Right lobe of liver (tissue), 6 donors: Measurements from ENCODE around the gene OSBPL9. TPM values are rescaled to one million over a fixed set of nuclear protein-coding genes. Genes with fewer than 3 reads are reported as not detected.

Experiments
- ATAC-seq, 4 donors: fragments of 200-7000 bp; cut with Tn5 transposase; one replicate each; pipeline ENCODE4 v1.9.1; 2020; ENCODE audit warnings: mild to moderate bottlenecking in 4 of 4, moderate library complexity in 4 of 4
- DNase-seq, 3 donors: peaks; one replicate each; pipeline ENCODE4 v3.0.0-alpha.2; 2020
- H3K27ac ChIP-seq, 3 donors: fragments of 200-600 bp; one replicate each; pipeline ENCODE4 v1.8.0; 2022
- H3K27me3 ChIP-seq, 2 donors: fragments of 200-600 bp; one replicate each; pipeline ENCODE4 v1.8.0; 2022
- H3K36me3 ChIP-seq, 4 donors: fragments of 200-600 bp; sonication (generic) in 1 of 4; one replicate each; pipeline versions ENCODE4 v1.5.1 to v1.8.0; 2017 to 2022; ENCODE audit warnings: control low read depth in 1 of 4
- H3K4me1 ChIP-seq, 4 donors: fragments of 200-600 bp; sonication (generic) in 1 of 4; one replicate each; pipeline versions ENCODE4 v1.5.1 to v1.8.0; 2017 to 2022; ENCODE audit warnings: control low read depth in 1 of 4
- H3K4me3 ChIP-seq, 3 donors: fragments of 200-600 bp; one replicate each; pipeline ENCODE4 v1.8.0; 2022
- H3K9me3 ChIP-seq, 4 donors: fragments of 200-600 bp; sonication (generic) in 1 of 4; one replicate each; pipeline versions ENCODE4 v1.5.1 to v1.8.0; 2017 to 2022; ENCODE audit warnings: control low read depth in 1 of 4
- CTCF ChIP-seq, 4 donors: fragments of 200-600 bp in 3 of 4; fragments of 450-650 bp in 1 of 4; IDR thresholded peaks; one replicate each; pipeline versions ENCODE4 v1.5.1 to v1.8.0; 2016 to 2022; ENCODE audit warnings: antibody characterized with exemption in 4 of 4, mild to moderate bottlenecking in 2 of 4
- POLR2A ChIP-seq: fragments of 450-650 bp; IDR thresholded peaks from one replicate; pipeline ENCODE4 v1.6.1; 2017; ENCODE audit warnings: antibody characterized with exemption, mild to moderate bottlenecking
- WGBS: methylation state at CpG from one replicate; pipeline ENCODE4 v1.1.6; 2018; ENCODE audit warnings: low coverage, low lambda C conversion rate; ENCODE audit not compliant: insufficient coverage; ENCODE audit errors: missing lambda C conversion rate; 5-methylcytosine and 5-hydroxymethylcytosine counted together
- intact Hi-C, 2 donors: fragments of 100-400 bp; cut with DNase I; formaldehyde crosslinking; loops; one replicate each; pipeline versions ENCODE4 v1.11.2 to v1.14.1; 2022
- total RNA-seq, 6 experiments: library from RNA; depleted of rRNA in 2 of 6; stranded (reverse); fragments of >200 nt in 2 of 6; fragmentation: NEBNext Ultra II Directional in 3 of 6; extraction: Animal tissue kit (Norgen Biotek cat#: 25700) in 3 of 6; gene quantifications; one replicate each; pipeline versions ENCODE4 v1.1.0 to v1.2.4, GENCODE V29; 2016 to 2023
- donor health status: DM: no; HTN: yes; CAD: no.
- donor health status: DM: no; HTN: no; CAD: no.
- donor health status: DM: no; HTN: no; CAD: no.
- donor health status: DM: no; HTN: yes; CAD: no.
- donor health status: DM: no; HTN: yes; CAD: no.

Gene OSBPL9
- total RNA-seq, 6 experiments from 2014 or later = 51.7 to 90.5 (median 71.7) TPM

- intact Hi-C loops = no loop called here
- no peak overlapping the region for H3K4me3 ChIP-seq
- H3K9me3 ChIP-seq = no peaks in the 10 kb centered on the region
- no peak for DNase-seq
- no peak overlapping the region for H3K27ac ChIP-seq
- 77% methylated on average over 4 of the region's 5 CpGs for WGBS
- peaks cover 0 to 8% (median 0%) of the 10 kb centered on the region in 4 donors for H3K36me3 ChIP-seq
- H3K27me3 ChIP-seq = no peaks in the 10 kb centered on the region
- no peak for ATAC-seq
- H3K4me1 ChIP-seq = no peaks in the 10 kb centered on the region
- TF ChIP-seq POLR2A (no peak), CTCF (IDR thresholded peaks at IDR 0.05) (no peak)
These were observed 32.9 kb upstream of the OSBPL9 start for GRCh38 chr1:51584021-51584420.

- no peak for ATAC-seq
- intact Hi-C loops = no loop called here
- no peak for DNase-seq
- no peak for TF ChIP-seq POLR2A
- no peak for TF ChIP-seq CTCF (IDR thresholded peaks at IDR 0.05)
- Histone ChIP-seq H3K4me1 (no peaks in the 10 kb centered on the region), H3K27ac (no peak overlapping the region), H3K27me3 (no peaks in the 10 kb centered on the region), H3K36me3 (no peaks in the 10 kb centered on the region), H3K4me3 (no peak overlapping the region), H3K9me3 (no peaks in the 10 kb centered on the region)
These were observed 24.2 kb upstream of the OSBPL9 start for GRCh38 chr1:51592711-51593110.

DNA sequence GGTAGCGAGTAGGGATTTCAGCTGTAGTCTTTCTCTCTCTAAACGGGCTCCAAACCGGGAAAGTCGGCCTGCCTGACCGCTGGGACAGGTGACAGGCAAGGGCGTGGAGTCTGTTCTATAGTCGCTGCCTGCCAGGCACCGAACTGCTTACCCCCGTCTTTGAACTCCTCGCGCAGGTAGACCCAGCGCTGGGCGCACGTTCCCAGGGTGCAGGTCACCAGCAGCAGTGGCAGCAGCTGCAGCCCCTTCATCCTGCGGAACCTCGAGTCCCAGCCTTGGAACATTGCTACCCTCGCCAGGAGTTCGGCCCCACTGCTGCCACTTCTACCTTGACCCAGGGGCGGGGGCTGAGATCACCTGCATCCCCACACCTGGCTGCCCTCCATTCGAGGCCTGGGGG, 22.2 kb upstream of the OSBPL9 start:
- ATAC-seq (no peak), DNase-seq (no peak)
- intact Hi-C loops = no loop called here
- no peak overlapping the region for H3K4me3 ChIP-seq
- TF ChIP-seq POLR2A (no peak), CTCF (IDR thresholded peaks at IDR 0.05) (no peak)
- H3K4me1 ChIP-seq = no peaks in the 10 kb centered on the region
- WGBS = no CpG with 5 or more reads among the region's 20 CpGs
- H3K36me3 ChIP-seq = no peaks in the 10 kb centered on the region
- H3K9me3 ChIP-seq = no peaks in the 10 kb centered on the region
- no peaks in the 10 kb centered on the region for H3K27me3 ChIP-seq
- H3K27ac ChIP-seq = no peak overlapping the region

DNA sequence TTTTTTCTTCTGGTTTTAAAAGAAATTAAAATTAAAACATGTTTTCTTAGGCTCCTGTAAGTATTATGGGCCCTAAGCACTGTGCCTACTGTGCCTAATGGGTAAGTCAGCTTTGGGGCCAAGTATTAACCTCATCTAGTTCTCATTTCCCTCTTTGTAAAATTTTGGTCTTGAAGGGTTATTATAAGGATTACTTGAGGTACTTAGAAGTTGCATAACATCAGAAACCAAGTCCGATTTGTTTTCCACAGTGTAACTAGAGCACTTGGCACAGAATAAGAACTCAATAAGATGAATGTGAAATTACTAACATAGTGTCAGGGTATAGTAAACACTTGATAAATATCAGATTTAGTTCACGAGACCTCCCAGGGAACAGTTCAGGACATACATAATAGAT, 16.4 kb upstream of the OSBPL9 start:
- DNase-seq (no peak), ATAC-seq (no peak)
- TF ChIP-seq CTCF (IDR thresholded peaks at IDR 0.05) = no peak
- TF ChIP-seq POLR2A = no peak
- H3K27ac ChIP-seq = no peak overlapping the region
- intact Hi-C loops = no loop called here
- WGBS = 70% methylated on average over 2 of the region's 2 CpGs
- H3K27me3 ChIP-seq = no peaks in the 10 kb centered on the region
- H3K9me3 ChIP-seq = no peaks in the 10 kb centered on the region
- no peaks in the 10 kb centered on the region for H3K36me3 ChIP-seq
- H3K4me1 ChIP-seq = no peaks in the 10 kb centered on the region
- no peak overlapping the region for H3K4me3 ChIP-seq

- Histone ChIP-seq H3K36me3 (no peaks in the 10 kb centered on the region), H3K27ac (no peak overlapping the region), H3K4me1 (no peaks in the 10 kb centered on the region), H3K27me3 (no peaks in the 10 kb centered on the region), H3K9me3 (no peaks in the 10 kb centered on the region), H3K4me3 (no peak overlapping the region)
- 86% methylated on average over 1 of the region's 1 CpG for WGBS
- no peak for DNase-seq
- ATAC-seq = no peak
- TF ChIP-seq CTCF (IDR thresholded peaks at IDR 0.05) = no peak
- no peak for TF ChIP-seq POLR2A
- intact Hi-C loops = no loop called here
These were observed 15.9 kb upstream of the OSBPL9 start for GRCh38 chr1:51600965-51601364.
